ENCODE results near the gene UVRAG.

Gene UVRAG

DNA sequence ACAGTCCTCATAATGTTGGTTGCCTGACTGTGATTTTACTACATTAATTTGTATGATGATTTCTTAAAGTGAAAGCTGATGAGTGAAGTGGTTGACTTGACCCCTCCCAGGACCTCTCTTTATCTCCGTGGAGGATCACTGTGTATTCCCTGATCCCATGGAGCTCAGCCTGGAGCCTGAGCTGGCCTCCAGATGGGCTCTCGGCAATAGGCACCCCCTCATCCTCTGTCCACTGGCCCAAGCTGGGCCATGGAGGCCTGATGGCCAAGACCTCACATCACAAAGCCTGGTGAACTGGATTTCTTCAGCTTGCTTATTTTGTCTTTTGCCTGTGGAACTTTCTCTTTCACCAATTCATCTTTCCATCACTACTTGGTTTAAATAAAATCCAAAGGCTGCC lies 316.1 kb downstream of the UVRAG start:
- Histone ChIP-seq H3K27me3 (replicated peaks; ENCODE audit: insufficient read depth, low read length) (no peaks in the 10 kb centered on the region), H3K4me1 (ENCODE audit: low read length) (no peaks in the 10 kb centered on the region), H3K9me2 (replicated peaks; ENCODE audit: insufficient read depth, low read length) (0 out of 2 replicates have a peak, but pooled peaks cover 3% of the 10 kb centered on the region), H3K36me3 (replicated peaks; ENCODE audit: insufficient read depth, low read length) (no peaks in the 10 kb centered on the region), H3K79me2 (ENCODE audit: low read length) (no peaks in the 10 kb centered on the region), H3K9me3 (replicated peaks; ENCODE audit: insufficient read depth, low read length) (no peaks in the 10 kb centered on the region), H3K9ac (ENCODE audit: low read length) (no peak overlapping the region), H3F3A (ENCODE audit: insufficient read depth, low read length) (no peaks in the 10 kb centered on the region), H3K4me2 (ENCODE audit: low read depth, low read length) (no peak overlapping the region), H4K20me1 (ENCODE audit: insufficient read depth, low read length) (no peaks in the 10 kb centered on the region), H3K4me3 (ENCODE audit: low read length) (no peak overlapping the region), H2AFZ (ENCODE audit: low read length) (no peak overlapping the region), H3K27ac (ENCODE audit: low read length) (no peak overlapping the region)
- no peak for DNase-seq
- TF ChIP-seq, protein P1, sequence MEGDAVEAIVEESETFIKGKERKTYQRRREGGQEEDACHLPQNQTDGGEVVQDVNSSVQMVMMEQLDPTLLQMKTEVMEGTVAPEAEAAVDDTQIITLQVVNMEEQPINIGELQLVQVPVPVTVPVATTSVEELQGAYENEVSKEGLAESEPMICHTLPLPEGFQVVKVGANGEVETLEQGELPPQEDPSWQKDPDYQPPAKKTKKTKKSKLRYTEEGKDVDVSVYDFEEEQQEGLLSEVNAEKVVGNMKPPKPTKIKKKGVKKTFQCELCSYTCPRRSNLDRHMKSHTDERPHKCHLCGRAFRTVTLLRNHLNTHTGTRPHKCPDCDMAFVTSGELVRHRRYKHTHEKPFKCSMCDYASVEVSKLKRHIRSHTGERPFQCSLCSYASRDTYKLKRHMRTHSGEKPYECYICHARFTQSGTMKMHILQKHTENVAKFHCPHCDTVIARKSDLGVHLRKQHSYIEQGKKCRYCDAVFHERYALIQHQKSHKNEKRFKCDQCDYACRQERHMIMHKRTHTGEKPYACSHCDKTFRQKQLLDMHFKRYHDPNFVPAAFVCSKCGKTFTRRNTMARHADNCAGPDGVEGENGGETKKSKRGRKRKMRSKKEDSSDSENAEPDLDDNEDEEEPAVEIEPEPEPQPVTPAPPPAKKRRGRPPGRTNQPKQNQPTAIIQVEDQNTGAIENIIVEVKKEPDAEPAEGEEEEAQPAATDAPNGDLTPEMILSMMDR (IDR thresholded peaks at IDR 0.05; ENCODE audit: low read length), result no peak
- TF ChIP-seq EZH2phosphoT487 (IDR thresholded peaks at IDR 0.05; ENCODE audit: low read length) (no peak), EZH2 (optimal IDR thresholded peaks at IDR 0.05; ENCODE audit: low read depth, low read length) (no peak)

DNA sequence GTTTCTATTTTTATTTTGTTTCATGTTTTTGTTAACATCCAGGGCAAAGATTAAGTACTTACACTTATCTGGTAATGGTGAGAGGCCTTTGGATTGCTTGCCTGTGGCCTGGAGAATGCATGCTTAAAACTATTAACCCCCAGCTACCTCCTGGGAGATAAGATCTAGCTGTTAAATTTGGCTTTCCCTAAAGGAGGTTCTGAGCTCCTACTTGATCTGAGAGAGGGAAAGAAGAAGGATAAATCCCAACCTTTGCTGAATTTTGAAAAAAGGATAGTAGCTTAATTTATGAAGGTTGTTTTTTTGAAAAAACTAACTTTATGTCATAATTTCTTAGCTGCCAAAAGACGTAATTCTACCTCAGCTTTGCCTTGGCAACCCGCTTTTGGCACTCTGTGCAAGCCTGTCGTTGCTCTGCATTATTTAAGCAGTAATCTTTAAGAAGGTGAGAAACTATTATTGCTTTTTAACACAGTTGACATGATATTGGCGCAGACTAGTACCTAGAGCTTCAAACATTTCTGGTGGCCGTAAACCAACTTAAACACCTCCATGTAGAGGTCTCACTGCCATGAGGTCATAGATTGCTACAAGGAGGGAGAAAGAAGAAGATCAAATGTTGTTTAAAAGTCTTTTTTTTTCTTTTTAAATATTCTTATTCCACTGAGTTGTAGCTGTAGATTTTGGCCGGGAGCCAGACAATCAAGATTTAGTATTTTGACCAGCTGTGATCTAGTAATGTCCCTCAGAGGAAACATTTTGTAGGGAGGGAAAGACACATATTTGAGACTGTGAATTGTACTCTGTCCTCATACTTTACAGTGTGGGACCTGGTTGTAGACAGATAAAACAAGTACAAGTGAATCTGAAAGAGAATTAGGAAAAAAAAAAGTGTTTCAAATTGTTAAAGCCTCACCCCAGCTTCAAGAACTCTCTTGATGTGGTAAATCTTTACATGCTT lies 316.9 kb downstream of the UVRAG start:
- Histone ChIP-seq H3K27ac (ENCODE audit: low read length) (no peak overlapping the region), H3K4me2 (ENCODE audit: low read depth, low read length) (no peak overlapping the region), H2AFZ (ENCODE audit: low read length) (no peak overlapping the region), H3K36me3 (replicated peaks; ENCODE audit: insufficient read depth, low read length) (no peaks in the 10 kb centered on the region), H3K79me2 (ENCODE audit: low read length) (no peaks in the 10 kb centered on the region), H3K4me3 (ENCODE audit: low read length) (no peak overlapping the region), H3K9ac (ENCODE audit: low read length) (no peak overlapping the region), H3K4me1 (ENCODE audit: low read length) (no peaks in the 10 kb centered on the region), H4K20me1 (ENCODE audit: insufficient read depth, low read length) (no peaks in the 10 kb centered on the region), H3K9me3 (replicated peaks; ENCODE audit: insufficient read depth, low read length) (no peaks in the 10 kb centered on the region), H3K27me3 (replicated peaks; ENCODE audit: insufficient read depth, low read length) (no peaks in the 10 kb centered on the region), H3K9me2 (replicated peaks; ENCODE audit: insufficient read depth, low read length) (no peaks in the 10 kb centered on the region), H3F3A (ENCODE audit: insufficient read depth, low read length) (no peaks in the 10 kb centered on the region)
- TF ChIP-seq, protein P1 (IDR thresholded peaks at IDR 0.05; ENCODE audit: low read length), result no peak
- no peak for TF ChIP-seq EZH2phosphoT487 (IDR thresholded peaks at IDR 0.05; ENCODE audit: low read length)
- no peak for TF ChIP-seq EZH2 (optimal IDR thresholded peaks at IDR 0.05; ENCODE audit: low read depth, low read length)
- no peak for DNase-seq

DNA sequence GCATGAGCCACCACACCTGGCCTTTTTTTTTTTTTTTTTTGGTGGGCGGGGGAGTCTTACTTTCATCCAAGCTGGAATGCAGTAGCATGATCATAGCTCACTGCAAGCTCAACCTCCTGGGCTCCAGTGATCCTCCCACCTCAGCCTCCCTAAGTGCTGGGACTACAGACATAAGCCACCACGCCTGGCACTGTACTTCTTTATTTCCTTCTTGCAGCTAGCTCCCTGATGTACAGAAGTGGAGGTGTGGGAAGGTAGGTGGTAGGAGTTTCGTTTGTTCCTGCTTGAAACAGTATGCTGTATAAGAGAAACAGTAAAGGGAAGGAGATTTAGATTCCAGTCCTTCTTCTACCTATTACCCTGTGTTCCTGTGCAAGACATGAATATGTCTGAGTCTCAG lies 319.2 kb downstream of the UVRAG start:
- Histone ChIP-seq H3K4me1 (ENCODE audit: low read length) (no peaks in the 10 kb centered on the region), H3K4me3 (ENCODE audit: low read length) (no peak overlapping the region)

More for the DNA sequence above, 319.2 kb downstream of the UVRAG start:
- DNase-seq, result no peak
- no peaks in the 10 kb centered on the region for H3K27me3 ChIP-seq (replicated peaks; ENCODE audit: insufficient read depth, low read length)
- no peaks in the 10 kb centered on the region for H3K9me3 ChIP-seq (replicated peaks; ENCODE audit: insufficient read depth, low read length)
- TF ChIP-seq EZH2 (optimal IDR thresholded peaks at IDR 0.05; ENCODE audit: low read depth, low read length) (no peak), EZH2phosphoT487 (IDR thresholded peaks at IDR 0.05; ENCODE audit: low read length) (no peak)
- TF ChIP-seq, protein P1 (IDR thresholded peaks at IDR 0.05; ENCODE audit: low read length), result no peak
- no peak overlapping the region for H3K9ac ChIP-seq (ENCODE audit: low read length)
- no peaks in the 10 kb centered on the region for H3F3A ChIP-seq (ENCODE audit: insufficient read depth, low read length)
- no peak overlapping the region for H3K27ac ChIP-seq (ENCODE audit: low read length)
- H2AFZ ChIP-seq (ENCODE audit: low read length), result no peak overlapping the region
- no peaks in the 10 kb centered on the region for H3K9me2 ChIP-seq (replicated peaks; ENCODE audit: insufficient read depth, low read length)
- H4K20me1 ChIP-seq (ENCODE audit: insufficient read depth, low read length), result no peaks in the 10 kb centered on the region
- no peaks in the 10 kb centered on the region for H3K36me3 ChIP-seq (replicated peaks; ENCODE audit: insufficient read depth, low read length)
- no peaks in the 10 kb centered on the region for H3K79me2 ChIP-seq (ENCODE audit: low read length)
- no peak overlapping the region for H3K4me2 ChIP-seq (ENCODE audit: low read depth, low read length)
